ENCODE measurements around the gene PPP1R14C.
A peak's percentile ranks its signal among the peaks of the same experiment; 100 is the strongest.

PPP1R14C gene

GRCh38 chr6:150142097-150142669 is 661 bp upstream of the PPP1R14C start:
- peak overlapping the region; percentile 87 for H3K18ac ChIP-seq (ENCODE audit: low read length)
- H3K36me3 ChIP-seq (replicated peaks in 1 of 2; ENCODE audit: control insufficient read depth in 2 of 2, insufficient read depth in 2 of 2, low read length in 2 of 2) = no peaks in the 10 kb centered on the region
- no peak overlapping the region for H4K8ac ChIP-seq (ENCODE audit: low read depth, low read length)
- no peak overlapping the region for H2BK15ac ChIP-seq (ENCODE audit: low read length)
- H3K27me3 ChIP-seq (ENCODE audit: control insufficient read depth in 3 of 3, insufficient read depth in 3 of 3, low read depth in 1 of 3, low read length in 3 of 3) = peaks cover 5 to 33% (median 8%) of the 10 kb centered on the region in 3 experiments
- peaks cover 3 to 10% of the 10 kb centered on the region in 2 donors for H3K4me1 ChIP-seq (ENCODE audit: control insufficient read depth in 2 of 2, insufficient read depth in 1 of 2, low read depth in 1 of 2, low read length in 2 of 2)
- no peak for DNase-seq (ENCODE audit: low spot score)
- no peak overlapping the region for H3K27ac ChIP-seq (replicated peaks; ENCODE audit: low read length)
- no peak overlapping the region for H3K23ac ChIP-seq (ENCODE audit: low read depth, low read length, poor library complexity)
- no peak overlapping the region for H3K14ac ChIP-seq (ENCODE audit: low read length)
- no peak overlapping the region for H2BK5ac ChIP-seq (ENCODE audit: low read length)
- peak overlapping the region; percentile 95 for H3K4me2 ChIP-seq (ENCODE audit: insufficient read depth, low read length, poor library complexity, severe bottlenecking)
- H3K79me1 ChIP-seq (ENCODE audit: low read depth, low read length) = no peaks in the 10 kb centered on the region
- no peak overlapping the region for H3K9ac ChIP-seq (ENCODE audit: low read depth, low read length, poor library complexity)
- no peak overlapping the region for H4K91ac ChIP-seq (ENCODE audit: low read depth, low read length, poor library complexity)
- H3K9me3 ChIP-seq (replicated peaks in 1 of 2; ENCODE audit: control insufficient read depth in 2 of 2, insufficient read depth in 1 of 2, low read depth in 1 of 2, low read length in 2 of 2) = no peaks in the 10 kb centered on the region
- H2AFZ ChIP-seq (ENCODE audit: low read length) = peak overlapping the region; percentile 97
- H3K4me3 ChIP-seq (ENCODE audit: low read length in 2 of 2) = peak overlapping the region; percentile 80 to 84
- H2BK12ac ChIP-seq (ENCODE audit: low read length) = no peak overlapping the region
- no peak overlapping the region for H2AK5ac ChIP-seq (ENCODE audit: low read depth, low read length)
- H3K4ac ChIP-seq (ENCODE audit: low read length) = no peak overlapping the region
- no peak overlapping the region for H2BK120ac ChIP-seq (ENCODE audit: low read depth, low read length)
- WGBS, 2 donors (ENCODE audit: extremely low coverage in 2 of 2, insufficient read length in 2 of 2, insufficient replicate concordance in 1 of 2) = no CpG with 5 or more reads among the region's 25 CpGs

- Histone ChIP-seq H3K27me3 (ENCODE audit: control insufficient read depth in 3 of 3, insufficient read depth in 3 of 3, low read depth in 1 of 3, low read length in 3 of 3) (peaks cover 5 to 33% (median 8%) of the 10 kb centered on the region in 3 experiments), H4K8ac (ENCODE audit: low read depth, low read length) (no peak overlapping the region), H4K91ac (ENCODE audit: low read depth, low read length, poor library complexity) (no peak overlapping the region), H2BK5ac (ENCODE audit: low read length) (no peak overlapping the region), H3K9ac (ENCODE audit: low read depth, low read length, poor library complexity) (no peak overlapping the region), H3K4ac (ENCODE audit: low read length) (no peak overlapping the region), H3K36me3 (replicated peaks in 1 of 2; ENCODE audit: control insufficient read depth in 2 of 2, insufficient read depth in 2 of 2, low read length in 2 of 2) (no peaks in the 10 kb centered on the region), H3K4me2 (ENCODE audit: insufficient read depth, low read length, poor library complexity, severe bottlenecking) (peak overlapping the region; percentile 95), H3K27ac (replicated peaks; ENCODE audit: low read length) (no peak overlapping the region), H3K23ac (ENCODE audit: low read depth, low read length, poor library complexity) (no peak overlapping the region), H3K79me1 (ENCODE audit: low read depth, low read length) (no peaks in the 10 kb centered on the region), H2AK5ac (ENCODE audit: low read depth, low read length) (peak overlapping the region; percentile 64), H2BK15ac (ENCODE audit: low read length) (no peak overlapping the region), H3K14ac (ENCODE audit: low read length) (no peak overlapping the region), H3K18ac (ENCODE audit: low read length) (peak overlapping the region; percentile 61), H2BK120ac (ENCODE audit: low read depth, low read length) (no peak overlapping the region), H3K4me1 (ENCODE audit: control insufficient read depth in 2 of 2, insufficient read depth in 1 of 2, low read depth in 1 of 2, low read length in 2 of 2) (peaks cover 3 to 15% of the 10 kb centered on the region in 2 donors), H3K9me3 (replicated peaks in 1 of 2; ENCODE audit: control insufficient read depth in 2 of 2, insufficient read depth in 1 of 2, low read depth in 1 of 2, low read length in 2 of 2) (no peaks in the 10 kb centered on the region), H2BK12ac (ENCODE audit: low read length) (no peak overlapping the region), H3K4me3 (ENCODE audit: low read length in 2 of 2) (peak overlapping the region; percentile 80 to 84), H2AFZ (ENCODE audit: low read length) (peak overlapping the region; percentile 97)
- WGBS, 2 donors (ENCODE audit: extremely low coverage in 2 of 2, insufficient read length in 2 of 2, insufficient replicate concordance in 1 of 2) = no CpG with 5 or more reads among the region's 53 CpGs
- peak; percentile 29 for DNase-seq (ENCODE audit: low spot score)
Measured at GRCh38 chr6:150143516-150144293, 861 bp downstream of the PPP1R14C start.

GRCh38 chr6:150144294-150144868 is 1.5 kb downstream of the PPP1R14C start:
- H3K4me3 ChIP-seq (ENCODE audit: low read length in 2 of 2) = peak overlapping the region in 1 of 2 donors; percentile 84
- peaks cover 5 to 20% of the 10 kb centered on the region in 2 donors for H3K4me1 ChIP-seq (ENCODE audit: control insufficient read depth in 2 of 2, insufficient read depth in 1 of 2, low read depth in 1 of 2, low read length in 2 of 2)
- no peak overlapping the region for H3K18ac ChIP-seq (ENCODE audit: low read length)
- no peaks in the 10 kb centered on the region for H3K36me3 ChIP-seq (replicated peaks in 1 of 2; ENCODE audit: control insufficient read depth in 2 of 2, insufficient read depth in 2 of 2, low read length in 2 of 2)
- no peak overlapping the region for H3K14ac ChIP-seq (ENCODE audit: low read length)
- H3K4me2 ChIP-seq (ENCODE audit: insufficient read depth, low read length, poor library complexity, severe bottlenecking) = peak overlapping the region; percentile 95
- no peak for DNase-seq (ENCODE audit: low spot score)
- H4K8ac ChIP-seq (ENCODE audit: low read depth, low read length) = no peak overlapping the region
- H4K91ac ChIP-seq (ENCODE audit: low read depth, low read length, poor library complexity) = no peak overlapping the region
- no peak overlapping the region for H2BK120ac ChIP-seq (ENCODE audit: low read depth, low read length)
- H3K4ac ChIP-seq (ENCODE audit: low read length) = no peak overlapping the region
- no peak overlapping the region for H2BK5ac ChIP-seq (ENCODE audit: low read length)
- no peak overlapping the region for H2BK15ac ChIP-seq (ENCODE audit: low read length)
- H3K9me3 ChIP-seq (replicated peaks in 1 of 2; ENCODE audit: control insufficient read depth in 2 of 2, insufficient read depth in 1 of 2, low read depth in 1 of 2, low read length in 2 of 2) = no peaks in the 10 kb centered on the region
- H3K27ac ChIP-seq (replicated peaks; ENCODE audit: low read length) = no peak overlapping the region
- H3K9ac ChIP-seq (ENCODE audit: low read depth, low read length, poor library complexity) = no peak overlapping the region
- H2AFZ ChIP-seq (ENCODE audit: low read length) = peak overlapping the region; percentile 97
- H3K79me1 ChIP-seq (ENCODE audit: low read depth, low read length) = no peaks in the 10 kb centered on the region
- no peak overlapping the region for H3K23ac ChIP-seq (ENCODE audit: low read depth, low read length, poor library complexity)
- no peak overlapping the region for H2AK5ac ChIP-seq (ENCODE audit: low read depth, low read length)
- no CpG with 5 or more reads among the region's 6 CpGs for WGBS, 2 donors (ENCODE audit: extremely low coverage in 2 of 2, insufficient read length in 2 of 2, insufficient replicate concordance in 1 of 2)
- peaks cover 5 to 33% (median 8%) of the 10 kb centered on the region in 3 experiments for H3K27me3 ChIP-seq (ENCODE audit: control insufficient read depth in 3 of 3, insufficient read depth in 3 of 3, low read depth in 1 of 3, low read length in 3 of 3)
- H2BK12ac ChIP-seq (ENCODE audit: low read length) = no peak overlapping the region

- Histone ChIP-seq H3K79me1 (ENCODE audit: low read depth, low read length) (no peaks in the 10 kb centered on the region), H3K4me2 (ENCODE audit: insufficient read depth, low read length, poor library complexity, severe bottlenecking) (no peak overlapping the region), H2AFZ (ENCODE audit: low read length) (no peak overlapping the region), H3K9ac (ENCODE audit: low read depth, low read length, poor library complexity) (no peak overlapping the region), H3K27ac (replicated peaks; ENCODE audit: low read length) (no peak overlapping the region), H2BK15ac (ENCODE audit: low read length) (no peak overlapping the region), H2BK12ac (ENCODE audit: low read length) (no peak overlapping the region), H3K14ac (ENCODE audit: low read length) (no peak overlapping the region), H3K27me3 (ENCODE audit: control insufficient read depth in 3 of 3, insufficient read depth in 3 of 3, low read depth in 1 of 3, low read length in 3 of 3) (peaks cover 5 to 33% (median 8%) of the 10 kb centered on the region in 3 experiments), H3K9me3 (replicated peaks in 1 of 2; ENCODE audit: control insufficient read depth in 2 of 2, insufficient read depth in 1 of 2, low read depth in 1 of 2, low read length in 2 of 2) (no peaks in the 10 kb centered on the region), H3K4me1 (ENCODE audit: control insufficient read depth in 2 of 2, insufficient read depth in 1 of 2, low read depth in 1 of 2, low read length in 2 of 2) (peaks cover 7 to 24% of the 10 kb centered on the region in 2 donors), H3K18ac (ENCODE audit: low read length) (no peak overlapping the region), H4K8ac (ENCODE audit: low read depth, low read length) (no peak overlapping the region), H3K4ac (ENCODE audit: low read length) (no peak overlapping the region), H3K36me3 (replicated peaks in 1 of 2; ENCODE audit: control insufficient read depth in 2 of 2, insufficient read depth in 2 of 2, low read length in 2 of 2) (no peaks in the 10 kb centered on the region), H3K4me3 (ENCODE audit: low read length in 2 of 2) (peak overlapping the region in 1 of 2 donors; percentile 84), H2AK5ac (ENCODE audit: low read depth, low read length) (no peak overlapping the region), H3K23ac (ENCODE audit: low read depth, low read length, poor library complexity) (no peak overlapping the region), H4K91ac (ENCODE audit: low read depth, low read length, poor library complexity) (no peak overlapping the region), H2BK120ac (ENCODE audit: low read depth, low read length) (no peak overlapping the region), H2BK5ac (ENCODE audit: low read length) (no peak overlapping the region)
- no CpG with 5 or more reads among the region's 3 CpGs for WGBS, 2 donors (ENCODE audit: extremely low coverage in 2 of 2, insufficient read length in 2 of 2, insufficient replicate concordance in 1 of 2)
- DNase-seq (ENCODE audit: low spot score) = no peak
Measured at GRCh38 chr6:150145427-150145826, 2.6 kb downstream of the PPP1R14C start.
